Measurements from ENCODE around the gene LAMTOR4. TPM values are rescaled to one million over a fixed set of nuclear protein-coding genes. Genes with fewer than 3 reads are reported as not detected.

The LAMTOR4 gene
- total and polyA plus RNA-seq, 2 donors (not counting 1 experiment from before 2014, with no cell fraction given) = 214 to 448 TPM

GRCh38 chr7:100167912-100168323 is 19.2 kb downstream of the LAMTOR4 start:
- TF ChIP-seq EZH2 (IDR thresholded peaks at IDR 0.05; ENCODE audit: borderline replicate concordance, insufficient read depth, low read depth, low read length, poor library complexity, severe bottlenecking) = no peak
- TF ChIP-seq, protein P1, sequence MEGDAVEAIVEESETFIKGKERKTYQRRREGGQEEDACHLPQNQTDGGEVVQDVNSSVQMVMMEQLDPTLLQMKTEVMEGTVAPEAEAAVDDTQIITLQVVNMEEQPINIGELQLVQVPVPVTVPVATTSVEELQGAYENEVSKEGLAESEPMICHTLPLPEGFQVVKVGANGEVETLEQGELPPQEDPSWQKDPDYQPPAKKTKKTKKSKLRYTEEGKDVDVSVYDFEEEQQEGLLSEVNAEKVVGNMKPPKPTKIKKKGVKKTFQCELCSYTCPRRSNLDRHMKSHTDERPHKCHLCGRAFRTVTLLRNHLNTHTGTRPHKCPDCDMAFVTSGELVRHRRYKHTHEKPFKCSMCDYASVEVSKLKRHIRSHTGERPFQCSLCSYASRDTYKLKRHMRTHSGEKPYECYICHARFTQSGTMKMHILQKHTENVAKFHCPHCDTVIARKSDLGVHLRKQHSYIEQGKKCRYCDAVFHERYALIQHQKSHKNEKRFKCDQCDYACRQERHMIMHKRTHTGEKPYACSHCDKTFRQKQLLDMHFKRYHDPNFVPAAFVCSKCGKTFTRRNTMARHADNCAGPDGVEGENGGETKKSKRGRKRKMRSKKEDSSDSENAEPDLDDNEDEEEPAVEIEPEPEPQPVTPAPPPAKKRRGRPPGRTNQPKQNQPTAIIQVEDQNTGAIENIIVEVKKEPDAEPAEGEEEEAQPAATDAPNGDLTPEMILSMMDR (IDR thresholded peaks at IDR 0.05) = no peak
- peak overlapping the region; percentile 76 for H3K4me3 Mint-ChIP-seq
- Histone ChIP-seq H3K4me1 (ENCODE audit: control insufficient read depth in 2 of 2, insufficient read depth in 2 of 2, low read length in 2 of 2) (peaks cover 39 to 47% of the 10 kb centered on the region in 2 donors), H3K36me3 (replicated peaks in 1 of 2; ENCODE audit: control extremely low read depth in 1 of 2, control insufficient read depth in 1 of 2, extremely low read depth in 1 of 2, insufficient read depth in 2 of 2, low read length in 1 of 2) (no peaks in the 10 kb centered on the region), H3K79me2 (ENCODE audit: control insufficient read depth, insufficient read depth, low read length) (no peaks in the 10 kb centered on the region), H3K27me3 (replicated peaks in 1 of 4; ENCODE audit: control extremely low read depth in 1 of 4, control insufficient read depth in 3 of 4, insufficient read depth in 4 of 4, low read length in 3 of 4) (peaks cover 0 to 58% (median 37%) of the 10 kb centered on the region in 4 experiments), H3K27ac (ENCODE audit: low read length in 2 of 2) (no peak overlapping the region), H2AFZ (ENCODE audit: insufficient read depth, low read depth, low read length, poor library complexity, severe bottlenecking) (peak overlapping the region; percentile 29), H3K9ac (ENCODE audit: low read length) (peak overlapping the region; percentile 22), H3K4me2 (replicated peaks; ENCODE audit: low read depth, low read length, poor library complexity, severe bottlenecking) (peak overlapping the region; percentile 65), H3K4me3 (ENCODE audit: control extremely low read depth in 1 of 5, extremely low read depth in 1 of 5, insufficient read depth in 1 of 5, low read depth in 2 of 5, low read length in 4 of 5) (peak overlapping the region in 1 of 5 experiments; percentile 35), H4K20me1 (ENCODE audit: control insufficient read depth, insufficient read depth, low read length, poor library complexity, severe bottlenecking) (peaks cover 5% of the 10 kb centered on the region), H3K9me3 (ENCODE audit: control extremely low read depth in 1 of 3, control insufficient read depth in 2 of 3, insufficient read depth in 1 of 3, low read length in 2 of 3) (peaks cover 0 to 7% (median 0%) of the 10 kb centered on the region in 3 donors)
- POLR2A ChIA-PET = interaction anchor here (0.6 to 1.6 kb wide), 4 partner anchors 13 to 25 kb away, joined by 3 to 6 read pairs (median 4); partner anchors contain the start of gene LAMTOR4
- intact Hi-C loops (cut with micrococcal nuclease) = loop anchor here (1.0 kb wide), 1 partner anchor 10 kb away; the partner anchor contains the start of gene TRAPPC14
- no peak overlapping the region for H3K27ac Mint-ChIP-seq
- no peaks in the 10 kb centered on the region for H3K9me3 Mint-ChIP-seq (ENCODE audit: insufficient read depth)
- CTCF ChIA-PET = interaction anchor here (0.9 to 3.2 kb wide), 5 partner anchors 9 to 50 kb away, joined by 3 to 12 read pairs (median 3); partner anchors contain the start of gene TRAPPC14
- DNase-seq = peak; percentile 46
- no peak for ATAC-seq (ENCODE audit: low read depth)
- peaks cover 42% of the 10 kb centered on the region for H3K4me1 Mint-ChIP-seq
- H3K27me3 Mint-ChIP-seq = peaks cover 52% of the 10 kb centered on the region
- WGBS (ENCODE audit: insufficient coverage) = 4% methylated on average over 10 of the region's 11 CpGs

DNA sequence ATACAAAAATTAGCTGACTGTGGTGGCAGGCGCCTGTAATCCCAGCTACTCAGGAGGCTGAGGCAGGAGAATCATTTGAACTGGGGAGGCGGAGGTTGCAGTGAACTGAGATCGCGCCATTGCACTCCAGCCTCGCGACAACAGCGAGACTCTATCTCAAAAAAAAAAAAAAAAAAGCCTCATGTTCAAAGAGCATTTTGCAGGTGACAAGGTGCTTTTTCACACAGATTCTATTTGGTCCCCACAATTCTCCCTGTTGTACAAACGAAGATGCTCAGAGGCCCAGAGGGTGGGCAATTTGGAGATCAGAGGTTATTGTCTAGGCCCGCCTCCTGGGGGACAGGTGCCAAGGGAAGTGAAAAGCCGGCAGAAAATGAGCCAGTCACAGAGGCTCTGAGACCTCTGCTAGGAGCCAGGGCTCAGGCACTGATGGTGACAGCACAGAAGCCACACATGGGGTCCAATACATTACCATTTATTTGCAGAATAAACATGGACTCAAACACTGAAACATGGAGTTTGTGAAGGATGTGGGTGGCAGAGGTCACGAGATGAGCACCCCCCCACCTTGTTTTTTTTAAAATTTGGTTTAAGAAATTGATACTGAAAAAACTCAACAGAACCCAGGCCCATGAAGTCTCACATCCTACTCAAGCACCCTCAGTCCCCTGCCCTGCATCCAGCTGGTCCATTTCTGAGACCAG is 20.6 kb downstream of the LAMTOR4 start:
- H2AFZ ChIP-seq (ENCODE audit: insufficient read depth, low read depth, low read length, poor library complexity, severe bottlenecking) = no peak overlapping the region
- POLR2A ChIA-PET = no interaction called here
- H3K27me3 Mint-ChIP-seq = peaks cover 52% of the 10 kb centered on the region
- no peaks in the 10 kb centered on the region for H3K36me3 ChIP-seq (replicated peaks in 1 of 2; ENCODE audit: control extremely low read depth in 1 of 2, control insufficient read depth in 1 of 2, extremely low read depth in 1 of 2, insufficient read depth in 2 of 2, low read length in 1 of 2)
- H3K4me2 ChIP-seq (replicated peaks; ENCODE audit: low read depth, low read length, poor library complexity, severe bottlenecking) = peak overlapping the region; percentile 65
- peaks cover 0 to 7% (median 0%) of the 10 kb centered on the region in 3 donors for H3K9me3 ChIP-seq (ENCODE audit: control extremely low read depth in 1 of 3, control insufficient read depth in 2 of 3, insufficient read depth in 1 of 3, low read length in 2 of 3)
- H3K27ac ChIP-seq (ENCODE audit: low read length in 2 of 2) = no peak overlapping the region
- WGBS (ENCODE audit: insufficient coverage) = 48% methylated on average over 3 of the region's 11 CpGs
- DNase-seq (peak; percentile 13), ATAC-seq (ENCODE audit: low read depth) (no peak)
- peak overlapping the region; percentile 76 for H3K4me3 Mint-ChIP-seq
- no peak overlapping the region for H3K9ac ChIP-seq (ENCODE audit: low read length)
- no peaks in the 10 kb centered on the region for H3K9me3 Mint-ChIP-seq (ENCODE audit: insufficient read depth)
- H3K27ac Mint-ChIP-seq = no peak overlapping the region
- CTCF ChIA-PET = interaction anchor here (0.8 to 1.7 kb wide), 3 partner anchors 11 to 48 kb away, joined by 3 to 7 read pairs (median 6); partner anchors contain the start of gene TRAPPC14
- intact Hi-C loops (cut with micrococcal nuclease) = no loop called here
- TF ChIP-seq, protein P1 (IDR thresholded peaks at IDR 0.05) = no peak
- no peak for TF ChIP-seq EZH2 (IDR thresholded peaks at IDR 0.05; ENCODE audit: borderline replicate concordance, insufficient read depth, low read depth, low read length, poor library complexity, severe bottlenecking)
- peaks cover 0 to 58% (median 37%) of the 10 kb centered on the region in 4 experiments for H3K27me3 ChIP-seq (replicated peaks in 1 of 4; ENCODE audit: control extremely low read depth in 1 of 4, control insufficient read depth in 3 of 4, insufficient read depth in 4 of 4, low read length in 3 of 4)
- H3K4me1 Mint-ChIP-seq = peaks cover 37% of the 10 kb centered on the region
- no peak overlapping the region for H3K4me3 ChIP-seq (ENCODE audit: control extremely low read depth in 1 of 5, extremely low read depth in 1 of 5, insufficient read depth in 1 of 5, low read depth in 2 of 5, low read length in 4 of 5)
- H3K79me2 ChIP-seq (ENCODE audit: control insufficient read depth, insufficient read depth, low read length) = no peaks in the 10 kb centered on the region
- H4K20me1 ChIP-seq (ENCODE audit: control insufficient read depth, insufficient read depth, low read length, poor library complexity, severe bottlenecking) = peaks cover 5% of the 10 kb centered on the region
- peaks cover 39 to 42% of the 10 kb centered on the region in 2 donors for H3K4me1 ChIP-seq (ENCODE audit: control insufficient read depth in 2 of 2, insufficient read depth in 2 of 2, low read length in 2 of 2)
